Cardiac fibroblast (primary cell): ENCODE measurements around the gene LRIT1.
A peak's percentile ranks its signal among the peaks of the same experiment; 100 is the strongest.

ENCODE experiments used
- DNase-seq, 2 donors: peaks; one replicate each; pipeline versions ENCODE4 v3.0.0 to v3.0.0-alpha.2; 2010; ENCODE audit warnings: low read depth in 2 of 2
- H3K4me3 ChIP-seq, 2 donors: replicated peaks in 1 of 2; 1 replicate in 1 of 2; 2 replicates in 1 of 2; pipeline ENCODE4 v1.5.1; 2011; ENCODE audit warnings: low read depth in 2 of 2, low read length in 2 of 2, mild to moderate bottlenecking in 2 of 2, moderate library complexity in 1 of 2
- CTCF ChIP-seq: IDR thresholded peaks from one replicate; pipeline ENCODE4 v1.5.1; 2011; ENCODE audit warnings: low read depth, mild to moderate bottlenecking, low read length, inconsistent platforms

Gene LRIT1

GRCh38 chr10:84254552-84255478 is 13.5 kb upstream of the LRIT1 start:
- TF ChIP-seq CTCF, result no peak
- peak in 1 of 2 donors; percentile 7 for DNase-seq
- H3K4me3 ChIP-seq, result no peak overlapping the region

GRCh38 chr10:84248794-84249193 is 7.4 kb upstream of the LRIT1 start:
- no peak for TF ChIP-seq CTCF
- DNase-seq, result no peak
- no peak overlapping the region for H3K4me3 ChIP-seq

GRCh38 chr10:84247496-84247895 is 6.2 kb upstream of the LRIT1 start:
- no peak for TF ChIP-seq CTCF
- DNase-seq, result no peak
- no peak overlapping the region for H3K4me3 ChIP-seq

GRCh38 chr10:84244651-84245270 is 3.4 kb upstream of the LRIT1 start, which contains the start of gene RGR:
TSS of gene RGR (plus strand) at chr10:84245053. CDS start at chr10:84245091, 38 bp downstream.
- TF ChIP-seq CTCF, result no peak
- DNase-seq, result no peak
- no peak within 1 kb of the TSS for H3K4me3 ChIP-seq

GRCh38 chr10:84243759-84244158 is 2.4 kb upstream of the LRIT1 start:
- no peak for DNase-seq
- H3K4me3 ChIP-seq, result no peak overlapping the region
- no peak for TF ChIP-seq CTCF

GRCh38 chr10:84238909-84239308 is 2.4 kb downstream of the LRIT1 start:
- no peak for TF ChIP-seq CTCF
- DNase-seq, result no peak
- no peak overlapping the region for H3K4me3 ChIP-seq
